ENCODE data around the gene LCLAT1.
"Not testable (repeated sequence)": the region's sequence is repeated elsewhere in the genome, so short reads cannot be mapped to it uniquely, and the experiment has no call there.

Gene LCLAT1

GRCh38 chr2:30454571-30454970 is 7.5 kb downstream of the LCLAT1 start:
- DNase-seq (ENCODE audit: low read depth, low spot score) = no peak

- no peak for DNase-seq (ENCODE audit: low read depth, low spot score)
Observed at GRCh38 chr2:30455114-30455738, 8.2 kb downstream of the LCLAT1 start.

GRCh38 chr2:30456106-30456505 is 9.1 kb downstream of the LCLAT1 start:
- no peak for DNase-seq (ENCODE audit: low read depth, low spot score)

- DNase-seq (ENCODE audit: low read depth, low spot score) = no peak
Observed at GRCh38 chr2:30456579-30456978, 9.5 kb downstream of the LCLAT1 start.

GRCh38 chr2:30457296-30457695 is 10.2 kb downstream of the LCLAT1 start:
- DNase-seq (ENCODE audit: low read depth, low spot score) = no peak

- DNase-seq (ENCODE audit: low read depth, low spot score) = no peak
Observed at GRCh38 chr2:30459140-30459539, 12.1 kb downstream of the LCLAT1 start.

- no peak for DNase-seq (ENCODE audit: low read depth, low spot score)
Observed at GRCh38 chr2:30462131-30462857, 15.2 kb downstream of the LCLAT1 start.

- DNase-seq (ENCODE audit: low read depth, low spot score) = no peak
Observed at GRCh38 chr2:30463535-30463934, 16.5 kb downstream of the LCLAT1 start.

- no peak for DNase-seq (ENCODE audit: low read depth, low spot score)
Observed at GRCh38 chr2:30464544-30465170, 17.6 kb downstream of the LCLAT1 start.

- no peak for DNase-seq (ENCODE audit: low read depth, low spot score)
Observed at GRCh38 chr2:30465171-30465545, 18.1 kb downstream of the LCLAT1 start.

GRCh38 chr2:30466216-30466615 is 19.2 kb downstream of the LCLAT1 start:
- no peak for DNase-seq (ENCODE audit: low read depth, low spot score)

- not testable (repeated sequence) for DNase-seq (ENCODE audit: low read depth, low spot score)
Observed at GRCh38 chr2:30467062-30467826, 20.2 kb downstream of the LCLAT1 start.

GRCh38 chr2:30470426-30470825 is 23.4 kb downstream of the LCLAT1 start:
- DNase-seq (ENCODE audit: low read depth, low spot score) = no peak

GRCh38 chr2:30472326-30472725 is 25.3 kb downstream of the LCLAT1 start:
- no peak for DNase-seq (ENCODE audit: low read depth, low spot score)

GRCh38 chr2:30475542-30475941 is 28.5 kb downstream of the LCLAT1 start:
- no peak for DNase-seq (ENCODE audit: low read depth, low spot score)

- no peak for DNase-seq (ENCODE audit: low read depth, low spot score)
Observed at GRCh38 chr2:30476636-30477035, 29.6 kb downstream of the LCLAT1 start.

GRCh38 chr2:30480703-30481322 is 33.8 kb downstream of the LCLAT1 start:
- no peak for DNase-seq (ENCODE audit: low read depth, low spot score)

GRCh38 chr2:30481323-30481800 is 34.3 kb downstream of the LCLAT1 start:
- no peak for DNase-seq (ENCODE audit: low read depth, low spot score)

- no peak for DNase-seq (ENCODE audit: low read depth, low spot score)
Observed at GRCh38 chr2:30482011-30482410, 35.0 kb downstream of the LCLAT1 start.

- no peak for DNase-seq (ENCODE audit: low read depth, low spot score)
Observed at GRCh38 chr2:30484145-30484544, 37.1 kb downstream of the LCLAT1 start.

GRCh38 chr2:30484995-30485394 is 37.9 kb downstream of the LCLAT1 start:
- DNase-seq (ENCODE audit: low read depth, low spot score) = no peak

- no peak for DNase-seq (ENCODE audit: low read depth, low spot score)
Observed at GRCh38 chr2:30486655-30487054, 39.6 kb downstream of the LCLAT1 start.

Measured in activated CD4-positive, CD25-positive, alpha-beta regulatory T cell treated with anti-CD3 and anti-CD28 coated beads, Interleukin-2, amount 50 U/mL, for 16 hours (primary cell).